HFF-Myc (cell line): ENCODE measurements around the gene CCSER1.
"Not testable (repeated sequence)": the region's sequence is repeated elsewhere in the genome, so short reads cannot be mapped to it uniquely, and the experiment has no call there.

Experiments used
- DNase-seq: peaks from one replicate; pipeline ENCODE4 v3.0.0-alpha.2; 2011; ENCODE audit warnings: low read depth; ENCODE audit errors: extremely low read depth
- H3K4me3 ChIP-seq: replicated peaks from 2 replicates; pipeline ENCODE4 v1.5.1; 2011; ENCODE audit warnings: low read depth, mild to moderate bottlenecking, control low read depth, low read length
- TF ChIP-seq, protein P1 (sequence below): IDR thresholded peaks from 2 replicates; pipeline ENCODE4 v1.5.1; 2012; ENCODE audit warnings: mild to moderate bottlenecking, low read depth, low read length, control low read depth; ENCODE audit errors: missing control alignments

CCSER1 gene

DNA sequence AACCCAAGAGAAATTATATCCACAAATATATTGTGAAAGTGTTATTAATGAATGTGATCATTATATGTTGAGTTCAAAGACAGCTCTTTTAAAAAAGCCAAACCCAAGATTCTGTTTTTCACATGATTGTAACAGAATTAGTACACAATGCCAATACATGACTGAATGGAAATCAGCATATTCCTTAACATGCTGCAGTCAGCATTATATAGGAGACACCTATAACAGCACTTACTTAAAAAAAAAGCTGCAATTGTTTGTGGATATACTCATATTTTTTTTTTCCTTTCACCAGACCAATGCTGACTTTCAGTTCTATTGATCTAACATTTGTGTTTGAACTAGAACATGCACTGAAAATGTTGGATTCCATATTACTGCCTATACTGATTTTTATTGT is 165.2 kb downstream of the CCSER1 start:
- no peak overlapping the region for H3K4me3 ChIP-seq
- TF ChIP-seq, protein P1, sequence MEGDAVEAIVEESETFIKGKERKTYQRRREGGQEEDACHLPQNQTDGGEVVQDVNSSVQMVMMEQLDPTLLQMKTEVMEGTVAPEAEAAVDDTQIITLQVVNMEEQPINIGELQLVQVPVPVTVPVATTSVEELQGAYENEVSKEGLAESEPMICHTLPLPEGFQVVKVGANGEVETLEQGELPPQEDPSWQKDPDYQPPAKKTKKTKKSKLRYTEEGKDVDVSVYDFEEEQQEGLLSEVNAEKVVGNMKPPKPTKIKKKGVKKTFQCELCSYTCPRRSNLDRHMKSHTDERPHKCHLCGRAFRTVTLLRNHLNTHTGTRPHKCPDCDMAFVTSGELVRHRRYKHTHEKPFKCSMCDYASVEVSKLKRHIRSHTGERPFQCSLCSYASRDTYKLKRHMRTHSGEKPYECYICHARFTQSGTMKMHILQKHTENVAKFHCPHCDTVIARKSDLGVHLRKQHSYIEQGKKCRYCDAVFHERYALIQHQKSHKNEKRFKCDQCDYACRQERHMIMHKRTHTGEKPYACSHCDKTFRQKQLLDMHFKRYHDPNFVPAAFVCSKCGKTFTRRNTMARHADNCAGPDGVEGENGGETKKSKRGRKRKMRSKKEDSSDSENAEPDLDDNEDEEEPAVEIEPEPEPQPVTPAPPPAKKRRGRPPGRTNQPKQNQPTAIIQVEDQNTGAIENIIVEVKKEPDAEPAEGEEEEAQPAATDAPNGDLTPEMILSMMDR, result no peak
- no peak for DNase-seq

DNA sequence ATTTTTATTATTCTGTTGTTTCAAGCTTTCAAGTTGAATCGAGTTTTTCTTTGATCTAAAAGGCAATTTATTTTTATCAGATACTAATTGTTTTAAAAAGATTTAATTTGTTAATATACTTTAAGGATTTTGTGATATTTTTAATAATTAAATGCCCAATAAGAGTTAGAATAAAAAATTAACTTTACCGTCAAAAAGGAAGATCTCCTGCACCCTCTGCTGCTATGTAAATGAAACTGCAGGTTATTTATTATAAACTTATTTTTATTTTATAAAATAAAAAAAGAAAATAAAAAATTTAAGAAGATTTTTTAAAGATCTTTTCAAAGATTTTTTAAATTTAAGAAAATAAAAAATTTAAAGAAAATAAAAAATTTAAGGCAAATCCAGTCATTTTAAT is 166.1 kb downstream of the CCSER1 start:
- TF ChIP-seq, protein P1, result peak; percentile 10
- no peak overlapping the region for H3K4me3 ChIP-seq
- no peak for DNase-seq

DNA sequence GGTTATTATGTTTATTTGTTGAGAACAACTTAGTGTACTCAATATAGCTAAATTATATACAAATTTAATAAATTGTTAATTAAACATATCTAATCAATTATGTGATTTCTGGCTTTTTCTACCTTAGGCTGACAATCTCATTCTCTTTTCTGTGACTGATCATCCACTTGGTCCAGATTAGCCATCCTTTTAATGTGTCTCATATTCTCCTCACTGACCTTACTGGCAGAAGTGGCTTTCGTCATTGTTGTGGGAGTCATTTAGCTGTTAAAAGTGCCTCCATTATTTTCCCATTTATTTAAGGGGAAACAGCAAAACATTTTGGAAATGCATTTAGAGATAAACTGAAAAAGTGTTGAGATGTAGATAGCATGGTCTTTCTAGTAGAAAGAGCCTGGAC is 172.2 kb downstream of the CCSER1 start:
- TF ChIP-seq, protein P1, result no peak
- H3K4me3 ChIP-seq, result no peak overlapping the region
- DNase-seq, result no peak

DNA sequence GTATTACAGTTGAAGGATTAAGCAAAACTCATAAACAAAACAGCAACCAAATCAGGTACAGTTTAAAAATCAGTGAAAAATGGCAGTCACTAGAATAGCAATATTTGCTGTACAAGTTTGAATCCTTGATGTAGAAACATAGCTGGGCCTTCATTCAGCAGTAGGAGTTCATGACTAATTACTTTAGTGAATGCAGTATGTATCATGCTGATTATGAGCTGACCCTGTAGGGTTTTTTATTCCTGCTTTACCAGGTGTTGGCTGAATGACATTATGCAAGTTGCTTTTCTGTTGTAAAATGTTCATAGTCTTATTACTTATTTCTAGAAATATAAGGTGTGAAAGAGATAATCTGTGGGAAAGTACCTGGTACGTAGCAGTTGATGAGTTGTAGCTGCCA is 179.6 kb downstream of the CCSER1 start:
- no peak for DNase-seq
- TF ChIP-seq, protein P1, result no peak
- H3K4me3 ChIP-seq, result no peak overlapping the region

DNA sequence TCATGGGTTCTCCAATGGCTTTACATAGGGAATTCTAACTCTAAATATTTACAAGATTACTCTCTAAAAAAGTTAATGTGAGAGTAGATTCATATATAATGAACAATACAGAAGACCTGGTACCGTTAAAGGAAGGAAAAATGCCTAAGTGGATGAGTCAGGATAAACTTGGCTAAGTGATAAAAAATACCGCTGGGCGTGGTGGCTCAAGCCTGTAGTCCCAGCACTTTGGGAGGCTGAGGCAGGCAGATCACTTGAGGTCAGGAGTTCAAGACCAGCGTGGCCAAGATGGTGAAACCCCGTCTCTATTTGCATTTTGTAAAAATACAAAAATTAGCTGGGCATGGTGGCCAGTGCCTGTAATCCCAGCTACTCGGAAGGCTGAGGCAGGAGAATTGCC is 189.9 kb downstream of the CCSER1 start:
- DNase-seq, H3K4me3 ChIP-seq: not testable (repeated sequence)

DNA sequence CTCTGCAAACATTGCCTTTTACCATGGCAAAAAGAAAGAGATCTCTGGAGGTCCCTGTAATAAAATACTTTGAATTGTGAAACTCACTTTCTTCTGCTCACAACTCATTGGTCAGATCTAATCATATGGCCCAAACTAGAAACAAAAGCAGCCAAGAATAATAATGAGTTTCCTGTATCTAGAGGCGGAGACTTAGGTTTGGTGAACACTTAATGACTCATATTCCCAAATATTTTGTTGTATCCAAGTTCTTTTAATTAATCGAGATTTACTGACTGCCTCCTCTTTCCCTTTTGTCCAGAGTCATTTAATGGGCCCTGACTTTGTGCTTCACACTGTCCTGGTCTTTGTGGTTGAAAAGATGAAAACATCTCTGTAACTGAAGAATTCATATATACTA is 190.6 kb downstream of the CCSER1 start:
- TF ChIP-seq, protein P1, result no peak
- DNase-seq, result peak; percentile 35
- H3K4me3 ChIP-seq, result no peak overlapping the region

DNA sequence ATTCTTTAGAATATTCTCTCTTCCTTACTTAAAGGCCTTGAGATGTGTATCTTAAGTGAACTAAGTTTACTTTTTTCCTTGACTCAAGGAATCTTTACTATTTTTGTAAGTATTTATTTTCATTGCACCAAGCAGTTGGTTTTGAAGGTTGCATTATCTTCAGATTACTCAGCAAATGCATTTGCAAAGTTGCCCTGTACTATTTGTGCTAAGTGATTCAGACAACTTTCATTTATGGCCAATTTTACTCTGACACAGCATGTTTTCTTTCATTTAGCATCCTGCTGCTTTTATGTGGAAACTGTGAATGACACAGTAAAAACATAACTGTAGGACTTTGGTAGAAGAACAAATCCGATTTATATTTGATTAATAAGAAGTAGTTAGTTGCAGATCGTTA is 191.0 kb downstream of the CCSER1 start:
- TF ChIP-seq, protein P1, result no peak
- DNase-seq, result peak; percentile 10
- no peak overlapping the region for H3K4me3 ChIP-seq
